Activated naive CD8-positive, alpha-beta T cell treated with anti-CD3 and anti-CD28 coated beads, Interleukin-2, amount 50 U/mL, for 24 hours (primary cell): Measurements from ENCODE around the gene POC1B.

Source experiments
- ATAC-seq: fragments of 150-1000 bp; cut with Tn5 transposase; one replicate; pipeline ENCODE4 v1.10.0; 2021
- DNase-seq: peaks from one replicate; pipeline ENCODE4 v3.0.0; 2021
- H3K27ac Mint-ChIP-seq: one replicate; pipeline ENCODE4 v1.8.0; 2021; ENCODE audit warnings: mild to moderate bottlenecking, mixed read lengths
- H3K27me3 Mint-ChIP-seq: one replicate; pipeline ENCODE4 v1.8.0; 2021; ENCODE audit warnings: mixed read lengths
- H3K36me3 Mint-ChIP-seq: one replicate; pipeline ENCODE4 v1.8.0; 2021; ENCODE audit warnings: low read depth, mixed read lengths
- H3K4me1 Mint-ChIP-seq: one replicate; pipeline ENCODE4 v1.8.0; 2021; ENCODE audit warnings: mixed read lengths
- H3K4me3 Mint-ChIP-seq: one replicate; pipeline ENCODE4 v1.8.0; 2021; ENCODE audit warnings: mild to moderate bottlenecking, moderate library complexity, mixed read lengths
- H3K9me3 Mint-ChIP-seq: one replicate; pipeline ENCODE4 v1.8.0; 2021; ENCODE audit warnings: mixed read lengths

Gene POC1B

GRCh38 chr12:89493670-89494302, 32.1 kb downstream of the POC1B start:
- ATAC-seq (no peak), DNase-seq (no peak)
- H3K9me3 Mint-ChIP-seq = no peaks in the 10 kb centered on the region
- no peaks in the 10 kb centered on the region for H3K27me3 Mint-ChIP-seq
- H3K4me3 Mint-ChIP-seq = no peak overlapping the region
- peaks cover 25% of the 10 kb centered on the region for H3K4me1 Mint-ChIP-seq
- peak overlapping the region; percentile 93 for H3K27ac Mint-ChIP-seq
- H3K36me3 Mint-ChIP-seq = peaks cover 19% of the 10 kb centered on the region

DNA sequence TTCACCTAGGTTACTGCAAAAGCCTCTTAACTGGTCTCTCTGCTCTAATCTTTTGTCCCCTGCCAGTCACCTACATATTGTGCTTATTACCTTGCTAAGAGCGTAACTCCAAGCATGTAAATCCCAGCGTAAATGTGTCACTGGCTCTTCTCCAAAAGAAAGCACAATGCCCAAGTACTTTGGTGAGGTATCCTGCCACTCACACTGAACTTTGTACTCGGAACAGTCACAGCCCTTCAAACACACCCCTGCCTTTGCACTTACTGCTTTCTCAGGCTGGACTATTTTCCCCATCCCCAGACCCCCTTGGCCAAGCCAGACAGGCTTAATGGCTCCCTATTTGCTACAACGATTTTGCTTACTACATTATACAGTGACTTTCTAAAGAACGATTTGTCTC, 33.0 kb downstream of the POC1B start:
- no peaks in the 10 kb centered on the region for H3K9me3 Mint-ChIP-seq
- ATAC-seq = no peak
- peaks cover 25% of the 10 kb centered on the region for H3K4me1 Mint-ChIP-seq
- no peaks in the 10 kb centered on the region for H3K27me3 Mint-ChIP-seq
- no peak for DNase-seq
- H3K27ac Mint-ChIP-seq = no peak overlapping the region
- peaks cover 20% of the 10 kb centered on the region for H3K36me3 Mint-ChIP-seq
- no peak overlapping the region for H3K4me3 Mint-ChIP-seq

GRCh38 chr12:89490922-89491321, 34.9 kb downstream of the POC1B start:
- peaks cover 24% of the 10 kb centered on the region for H3K36me3 Mint-ChIP-seq
- H3K4me3 Mint-ChIP-seq = no peak overlapping the region
- no peak for ATAC-seq
- H3K4me1 Mint-ChIP-seq = peaks cover 21% of the 10 kb centered on the region
- H3K9me3 Mint-ChIP-seq = no peaks in the 10 kb centered on the region
- no peak overlapping the region for H3K27ac Mint-ChIP-seq
- DNase-seq = no peak
- no peaks in the 10 kb centered on the region for H3K27me3 Mint-ChIP-seq

GRCh38 chr12:89486264-89486663, 39.6 kb downstream of the POC1B start:
- H3K27me3 Mint-ChIP-seq = no peaks in the 10 kb centered on the region
- H3K27ac Mint-ChIP-seq = no peak overlapping the region
- H3K36me3 Mint-ChIP-seq = peaks cover 27% of the 10 kb centered on the region
- no peak overlapping the region for H3K4me3 Mint-ChIP-seq
- no peaks in the 10 kb centered on the region for H3K9me3 Mint-ChIP-seq
- no peaks in the 10 kb centered on the region for H3K4me1 Mint-ChIP-seq
- DNase-seq (no peak), ATAC-seq (no peak)

DNA sequence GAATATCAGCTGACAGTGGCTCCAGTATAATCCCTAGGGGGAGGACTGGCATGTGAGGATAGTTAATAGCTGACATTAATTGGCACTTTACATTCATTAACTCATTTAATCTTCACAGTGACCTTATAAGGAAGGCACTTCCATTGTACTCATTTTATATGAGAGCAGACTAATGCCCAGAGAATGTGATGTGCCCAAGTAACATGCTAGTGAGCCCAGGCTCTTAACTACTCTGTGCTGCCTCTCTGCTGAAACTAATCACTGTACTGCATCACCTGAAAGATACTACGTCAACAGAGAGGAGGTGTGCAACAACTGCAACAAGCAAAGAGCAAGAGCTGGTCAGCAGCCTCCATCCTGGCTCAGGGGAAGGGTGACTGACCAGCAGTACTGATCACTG, 41.4 kb downstream of the POC1B start:
- Mint-ChIP-seq H3K9me3 (no peaks in the 10 kb centered on the region), H3K27me3 (no peaks in the 10 kb centered on the region), H3K4me1 (no peaks in the 10 kb centered on the region), H3K36me3 (peaks cover 24% of the 10 kb centered on the region), H3K27ac (no peak overlapping the region), H3K4me3 (no peak overlapping the region)
- ATAC-seq (no peak), DNase-seq (no peak)

DNA sequence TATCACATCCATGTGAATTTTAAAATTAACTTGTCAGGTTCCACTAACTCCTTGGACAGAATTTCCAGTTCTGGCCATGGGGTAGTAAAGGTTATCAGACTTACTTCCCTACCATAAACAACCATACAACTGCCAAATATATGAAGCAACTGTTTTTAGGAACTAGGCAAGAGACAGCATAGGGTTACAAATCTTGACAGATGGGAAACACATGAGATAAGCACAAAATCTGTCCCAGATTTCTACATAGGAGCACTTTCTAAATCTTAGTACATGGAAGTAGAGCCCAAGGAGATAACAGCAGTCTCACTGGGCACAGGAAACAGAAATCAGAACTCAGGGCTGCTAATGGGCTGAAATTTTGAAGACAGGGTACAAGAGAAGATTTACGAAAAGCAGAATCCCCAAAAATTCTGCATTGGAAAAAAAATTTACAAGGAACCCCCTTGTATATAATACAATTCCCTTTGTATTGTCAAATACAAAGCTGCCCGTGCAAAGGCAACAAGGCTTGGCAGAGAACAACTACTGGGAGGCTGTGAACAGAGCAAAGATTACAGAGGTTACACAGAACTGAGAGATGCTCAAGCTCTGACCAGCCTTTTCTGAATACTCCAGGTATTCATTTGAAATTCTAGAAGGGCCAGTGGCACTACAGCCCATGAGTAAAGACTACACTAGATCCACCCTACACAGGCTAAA, 44.5 kb downstream of the POC1B start:
- ATAC-seq (no peak), DNase-seq (no peak)
- no peak overlapping the region for H3K27ac Mint-ChIP-seq
- H3K4me1 Mint-ChIP-seq = peaks cover 11% of the 10 kb centered on the region
- peaks cover 15% of the 10 kb centered on the region for H3K36me3 Mint-ChIP-seq
- H3K4me3 Mint-ChIP-seq = no peak overlapping the region
- no peaks in the 10 kb centered on the region for H3K27me3 Mint-ChIP-seq
- H3K9me3 Mint-ChIP-seq = no peaks in the 10 kb centered on the region

- no peak overlapping the region for H3K27ac Mint-ChIP-seq
- no peaks in the 10 kb centered on the region for H3K27me3 Mint-ChIP-seq
- no peaks in the 10 kb centered on the region for H3K9me3 Mint-ChIP-seq
- ATAC-seq = no peak
- no peak overlapping the region for H3K4me3 Mint-ChIP-seq
- peaks cover 18% of the 10 kb centered on the region for H3K4me1 Mint-ChIP-seq
- peaks cover 7% of the 10 kb centered on the region for H3K36me3 Mint-ChIP-seq
- DNase-seq = no peak
These were observed 45.9 kb downstream of the POC1B start for GRCh38 chr12:89479982-89480381.

DNA sequence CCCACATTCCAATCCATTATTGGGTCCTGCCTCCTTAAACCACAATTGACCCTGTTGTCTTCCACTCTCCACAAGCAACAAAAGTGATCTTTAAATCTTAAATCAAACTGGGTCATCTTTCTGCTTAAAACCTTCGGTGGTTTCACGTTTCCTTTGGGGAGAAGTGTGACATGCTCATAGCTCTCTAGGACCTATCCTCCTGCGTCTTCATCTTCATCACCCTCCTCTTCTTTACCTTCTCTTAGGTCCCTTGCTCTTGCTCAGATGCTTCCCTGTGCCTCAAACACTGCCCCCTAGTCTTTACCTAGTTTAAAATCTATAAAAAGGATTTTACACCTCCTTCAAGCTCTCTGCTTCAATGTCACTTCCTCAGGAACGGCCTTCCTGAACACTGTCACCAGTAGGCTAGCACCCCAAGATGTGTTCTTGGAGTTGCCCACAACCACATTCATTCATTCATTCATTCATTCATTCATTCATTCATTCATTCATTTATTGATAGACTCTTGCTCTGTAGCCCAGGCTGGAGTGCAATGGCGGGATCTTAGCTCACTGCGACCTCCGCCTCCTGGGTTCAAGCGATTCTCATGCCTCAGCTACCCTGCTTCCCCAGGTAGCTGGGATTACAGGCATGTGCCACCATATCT, 48.1 kb downstream of the POC1B start:
- no peak for ATAC-seq
- no peak for DNase-seq
- peaks cover 29% of the 10 kb centered on the region for H3K4me1 Mint-ChIP-seq
- H3K4me3 Mint-ChIP-seq = no peak overlapping the region
- H3K36me3 Mint-ChIP-seq = peaks cover 7% of the 10 kb centered on the region
- no peak overlapping the region for H3K27ac Mint-ChIP-seq
- H3K27me3 Mint-ChIP-seq = no peaks in the 10 kb centered on the region
- no peaks in the 10 kb centered on the region for H3K9me3 Mint-ChIP-seq

DNA sequence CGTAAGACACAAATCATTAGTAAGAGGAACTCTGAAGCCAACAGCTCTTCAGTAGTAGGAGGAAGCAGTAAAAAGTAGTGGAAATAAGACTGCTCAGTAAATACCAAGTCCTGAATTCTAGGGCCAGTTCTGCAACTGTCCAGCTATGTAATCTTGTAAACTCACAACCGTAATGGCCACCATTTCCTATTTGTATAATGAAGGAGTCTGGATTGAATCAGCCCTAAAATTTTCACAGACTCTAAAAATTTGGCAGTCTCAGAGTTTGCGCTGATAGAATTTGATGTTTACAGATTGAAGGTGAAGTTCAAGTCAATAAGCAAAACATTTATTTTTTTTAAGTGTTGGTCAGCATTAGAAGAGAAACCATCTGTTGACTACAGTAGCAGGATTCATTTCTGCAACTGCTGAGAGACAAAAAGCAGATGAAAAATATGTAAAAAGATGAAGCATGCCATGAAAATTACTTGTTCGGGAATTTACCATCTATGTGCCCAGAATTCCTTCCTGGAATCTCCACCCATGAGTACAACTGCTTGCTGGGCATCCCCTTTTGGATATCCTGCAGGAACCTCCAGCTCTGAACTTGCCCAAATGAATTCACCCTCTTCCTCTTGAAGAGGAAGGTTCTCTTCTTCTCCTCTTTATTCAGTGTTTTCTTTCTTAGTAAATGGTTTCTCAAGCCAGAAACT, 48.8 kb downstream of the POC1B start:
- peaks cover 6% of the 10 kb centered on the region for H3K36me3 Mint-ChIP-seq
- H3K9me3 Mint-ChIP-seq = no peaks in the 10 kb centered on the region
- DNase-seq (no peak), ATAC-seq (no peak)
- no peak overlapping the region for H3K4me3 Mint-ChIP-seq
- H3K27me3 Mint-ChIP-seq = no peaks in the 10 kb centered on the region
- H3K4me1 Mint-ChIP-seq = peaks cover 36% of the 10 kb centered on the region
- no peak overlapping the region for H3K27ac Mint-ChIP-seq

- H3K9me3 Mint-ChIP-seq = no peaks in the 10 kb centered on the region
- DNase-seq (no peak), ATAC-seq (no peak)
- peaks cover 44% of the 10 kb centered on the region for H3K4me1 Mint-ChIP-seq
- H3K4me3 Mint-ChIP-seq = no peak overlapping the region
- H3K27ac Mint-ChIP-seq = no peak overlapping the region
- H3K27me3 Mint-ChIP-seq = no peaks in the 10 kb centered on the region
- H3K36me3 Mint-ChIP-seq = peaks cover 3% of the 10 kb centered on the region
These were observed 49.6 kb downstream of the POC1B start for GRCh38 chr12:89476232-89476631.

- H3K27me3 Mint-ChIP-seq = no peaks in the 10 kb centered on the region
- H3K36me3 Mint-ChIP-seq = peaks cover 1% of the 10 kb centered on the region
- H3K27ac Mint-ChIP-seq = no peak overlapping the region
- ATAC-seq = no peak
- no peak overlapping the region for H3K4me3 Mint-ChIP-seq
- H3K9me3 Mint-ChIP-seq = no peaks in the 10 kb centered on the region
- peaks cover 52% of the 10 kb centered on the region for H3K4me1 Mint-ChIP-seq
- no peak for DNase-seq
These were observed 50.5 kb downstream of the POC1B start for GRCh38 chr12:89475203-89475990.

GRCh38 chr12:89474615-89475014, 51.2 kb downstream of the POC1B start:
- Mint-ChIP-seq H3K4me3 (no peak overlapping the region), H3K27me3 (no peaks in the 10 kb centered on the region), H3K4me1 (peaks cover 58% of the 10 kb centered on the region), H3K9me3 (no peaks in the 10 kb centered on the region), H3K27ac (peak overlapping the region; percentile 45), H3K36me3 (peaks cover 1% of the 10 kb centered on the region)
- DNase-seq (no peak), ATAC-seq (no peak)

GRCh38 chr12:89472508-89472907, 53.3 kb downstream of the POC1B start:
- peak overlapping the region; percentile 70 for H3K27ac Mint-ChIP-seq
- no peak for DNase-seq
- peaks cover 72% of the 10 kb centered on the region for H3K4me1 Mint-ChIP-seq
- peaks cover 3% of the 10 kb centered on the region for H3K36me3 Mint-ChIP-seq
- no peaks in the 10 kb centered on the region for H3K27me3 Mint-ChIP-seq
- no peak overlapping the region for H3K4me3 Mint-ChIP-seq
- ATAC-seq = peak; percentile 13
- H3K9me3 Mint-ChIP-seq = no peaks in the 10 kb centered on the region
